Measurements from ENCODE around the gene RRAS2.
A peak's percentile ranks its signal among the peaks of the same experiment; 100 is the strongest.
"Not testable (repeated sequence)": the region's sequence is repeated elsewhere in the genome, so short reads cannot be mapped to it uniquely, and the experiment has no call there.

Gene RRAS2

DNA sequence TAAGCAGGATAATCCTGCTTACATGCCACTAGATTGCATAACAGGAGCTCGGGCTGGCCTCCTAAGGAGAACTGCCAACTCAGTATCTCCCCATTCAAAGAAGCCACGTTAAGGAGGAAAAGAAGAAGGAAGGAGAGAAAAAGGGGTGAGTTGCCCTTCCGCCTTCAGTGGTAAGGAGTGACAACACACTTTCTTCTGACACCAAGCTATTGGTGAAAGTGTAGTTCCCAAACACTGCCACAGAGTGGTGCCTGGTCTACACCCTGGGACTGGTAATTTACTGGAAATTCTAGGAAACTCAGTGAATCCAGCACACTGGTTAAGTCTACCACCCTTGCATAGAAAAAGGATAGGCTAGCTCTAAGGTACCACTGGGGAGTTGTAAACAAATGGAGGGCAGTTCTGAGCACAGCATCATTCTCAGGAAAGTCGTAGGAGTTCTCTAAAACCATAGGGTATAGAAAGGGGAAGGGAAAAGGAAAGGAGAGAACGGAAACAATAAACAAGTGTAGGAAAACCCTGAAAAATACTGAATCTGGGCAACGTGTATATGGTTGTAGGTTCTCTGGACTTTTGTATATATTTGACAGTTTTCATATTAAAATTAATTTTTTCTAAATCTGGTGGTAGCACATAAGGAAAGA, 58.2 kb downstream of the RRAS2 start:
- peak; percentile 68 for DNase-seq

DNA sequence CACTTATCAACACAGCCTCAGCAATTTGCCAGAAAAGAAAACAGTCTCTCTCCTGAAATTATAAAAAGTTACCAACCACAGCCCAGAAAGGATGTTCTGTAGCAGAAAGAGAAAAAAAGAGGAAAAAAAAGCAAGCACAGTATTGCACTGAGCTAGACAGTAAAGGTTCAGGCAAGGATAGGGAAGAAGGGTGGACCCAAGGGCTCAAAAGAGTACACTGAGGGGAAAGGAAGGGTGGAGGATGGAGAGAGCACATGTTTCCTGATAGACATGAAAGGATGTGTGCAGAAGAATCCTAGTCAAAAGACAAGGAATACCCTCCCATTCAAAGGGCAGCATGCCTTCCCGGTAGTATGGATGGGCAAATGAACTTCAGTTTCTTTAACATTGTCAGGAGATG, 59.1 kb downstream of the RRAS2 start:
- DNase-seq = no peak

- no peak for DNase-seq
These were observed 68.6 kb downstream of the RRAS2 start for GRCh38 chr11:14290422-14290821.

DNA sequence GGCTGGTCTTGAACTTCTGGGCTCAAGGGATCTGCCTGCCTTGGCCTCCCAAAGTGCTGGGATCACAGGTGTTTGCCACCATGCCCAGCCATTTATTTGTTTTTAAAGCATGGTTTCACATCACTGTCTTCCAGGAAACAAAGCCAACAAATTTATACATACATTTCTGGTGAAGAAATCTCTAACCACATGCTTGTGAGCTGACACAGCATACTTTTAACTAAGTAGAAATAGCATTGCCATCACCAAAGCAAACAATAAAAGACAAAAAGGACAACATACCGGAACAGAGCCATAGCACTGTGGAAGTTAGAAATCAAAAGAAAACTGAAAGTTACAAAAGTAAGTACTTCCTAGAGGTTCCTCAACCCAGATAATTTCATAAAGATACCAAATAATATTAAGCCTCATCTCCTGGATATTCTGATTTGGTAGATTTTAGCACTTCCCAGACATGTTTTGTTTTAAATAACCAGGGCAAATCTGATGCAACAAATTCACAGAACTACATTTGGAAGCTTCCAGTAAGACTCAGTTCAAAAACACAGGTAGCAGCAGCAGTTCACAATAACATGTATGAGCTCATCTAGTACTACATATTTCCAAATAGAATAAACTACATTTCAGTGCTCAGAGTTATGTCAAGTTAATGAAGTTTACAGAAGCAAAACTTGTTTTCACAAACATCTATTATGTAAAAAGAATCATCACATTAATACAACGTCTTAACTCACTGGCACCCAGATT, 70.6 kb downstream of the RRAS2 start:
- DNase-seq = no peak

- not testable (repeated sequence) for DNase-seq
These were observed 80.1 kb downstream of the RRAS2 start for GRCh38 chr11:14278869-14279268.

GRCh38 chr11:14275076-14275475, 83.9 kb downstream of the RRAS2 start:
- DNase-seq = no peak

DNA sequence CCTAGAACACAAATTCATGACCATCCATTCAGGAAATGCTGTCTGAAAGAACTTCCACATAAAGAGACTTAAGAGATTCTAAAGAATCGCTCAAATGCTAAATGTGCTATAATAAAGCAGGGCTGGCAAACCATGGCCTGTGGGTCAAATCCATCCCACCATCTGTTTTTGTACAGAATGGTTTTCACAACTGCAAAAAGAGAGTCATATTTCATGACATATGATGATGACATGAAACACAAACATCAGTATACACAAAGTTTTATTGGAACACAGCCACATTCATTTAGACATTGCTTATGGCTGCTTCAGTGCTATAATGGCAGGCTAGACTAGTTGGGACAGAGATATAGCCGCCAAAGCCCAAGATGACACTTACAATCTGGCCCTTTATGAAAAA, 85.1 kb downstream of the RRAS2 start:
- no peak for DNase-seq

DNA sequence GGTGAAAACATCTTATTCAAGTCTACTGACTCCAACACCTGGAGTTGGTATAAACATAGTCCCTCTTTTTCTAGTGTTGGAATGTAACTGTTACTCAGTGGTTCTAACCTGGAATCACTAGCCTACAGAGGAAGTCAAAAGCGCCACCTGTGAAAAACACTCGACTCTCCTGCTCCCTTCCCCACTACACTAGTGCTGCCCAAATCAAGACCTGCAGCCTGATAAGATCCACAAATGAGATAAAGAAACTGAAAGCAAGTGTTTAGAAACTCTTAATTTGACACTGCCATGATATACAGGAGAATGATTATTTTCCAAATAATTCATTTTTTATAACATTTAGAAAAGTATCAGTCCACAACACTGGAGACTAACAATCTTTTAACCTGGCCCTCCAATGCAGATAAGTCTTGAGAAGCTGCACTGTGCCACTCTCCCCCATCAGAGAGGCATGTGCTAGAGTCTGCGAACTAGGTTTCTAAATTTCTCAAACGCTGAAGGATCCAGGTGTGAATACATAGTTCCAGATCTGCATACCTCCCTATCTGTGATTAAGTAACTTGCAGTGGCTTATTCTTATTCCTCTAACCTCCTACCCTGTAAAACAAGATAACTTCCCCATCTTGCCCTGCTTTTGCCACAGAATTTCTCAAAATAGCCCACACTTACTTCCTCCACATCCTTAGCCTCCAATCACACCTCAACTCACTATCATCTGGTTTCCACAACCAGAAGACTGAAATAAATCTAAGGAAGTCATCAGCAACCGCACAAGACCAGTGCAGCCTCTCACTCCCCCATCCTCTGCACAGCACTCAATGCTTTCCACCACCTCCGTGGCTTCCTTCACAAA, 88.1 kb downstream of the RRAS2 start:
- peak; percentile 35 for DNase-seq

DNA sequence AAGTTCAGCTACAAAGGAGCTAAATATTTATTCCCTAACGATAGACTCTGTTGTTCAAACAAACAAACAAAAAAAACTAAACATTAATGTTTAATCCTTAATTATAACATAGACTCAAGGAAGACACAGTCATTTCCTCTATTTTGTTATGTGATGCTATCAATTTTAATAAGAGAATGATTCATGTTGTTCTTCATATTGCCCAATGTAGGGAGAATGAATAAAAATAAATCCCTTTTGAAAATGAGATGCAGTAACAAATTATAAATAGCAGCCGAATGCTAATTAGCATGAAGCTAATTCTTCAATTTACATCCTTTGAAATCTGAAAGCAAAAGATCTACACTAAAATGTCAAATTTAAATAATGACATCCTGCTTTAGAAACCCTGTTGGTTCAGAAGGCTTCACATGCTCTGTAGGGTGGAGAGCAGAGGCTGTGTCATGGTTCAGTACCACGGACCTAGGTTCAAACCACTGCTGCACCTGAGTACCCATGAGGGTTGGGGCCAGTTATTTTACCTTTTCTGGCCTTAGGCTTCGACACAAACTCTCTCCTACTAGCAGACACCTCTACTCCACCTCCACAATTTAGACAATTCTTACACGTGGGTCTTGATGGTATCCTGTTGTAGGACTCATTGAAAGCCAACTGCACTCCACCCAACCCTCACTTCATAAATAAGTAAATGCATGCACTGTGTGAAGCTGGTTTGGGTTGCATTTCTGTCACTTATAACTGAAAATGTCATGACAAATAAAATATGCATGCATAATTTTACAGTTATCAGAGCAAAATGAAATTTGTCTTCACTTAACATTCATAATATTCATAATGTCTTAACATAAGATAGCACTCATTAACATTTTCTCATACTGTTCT, 89.0 kb downstream of the RRAS2 start:
- no peak for DNase-seq

DNA sequence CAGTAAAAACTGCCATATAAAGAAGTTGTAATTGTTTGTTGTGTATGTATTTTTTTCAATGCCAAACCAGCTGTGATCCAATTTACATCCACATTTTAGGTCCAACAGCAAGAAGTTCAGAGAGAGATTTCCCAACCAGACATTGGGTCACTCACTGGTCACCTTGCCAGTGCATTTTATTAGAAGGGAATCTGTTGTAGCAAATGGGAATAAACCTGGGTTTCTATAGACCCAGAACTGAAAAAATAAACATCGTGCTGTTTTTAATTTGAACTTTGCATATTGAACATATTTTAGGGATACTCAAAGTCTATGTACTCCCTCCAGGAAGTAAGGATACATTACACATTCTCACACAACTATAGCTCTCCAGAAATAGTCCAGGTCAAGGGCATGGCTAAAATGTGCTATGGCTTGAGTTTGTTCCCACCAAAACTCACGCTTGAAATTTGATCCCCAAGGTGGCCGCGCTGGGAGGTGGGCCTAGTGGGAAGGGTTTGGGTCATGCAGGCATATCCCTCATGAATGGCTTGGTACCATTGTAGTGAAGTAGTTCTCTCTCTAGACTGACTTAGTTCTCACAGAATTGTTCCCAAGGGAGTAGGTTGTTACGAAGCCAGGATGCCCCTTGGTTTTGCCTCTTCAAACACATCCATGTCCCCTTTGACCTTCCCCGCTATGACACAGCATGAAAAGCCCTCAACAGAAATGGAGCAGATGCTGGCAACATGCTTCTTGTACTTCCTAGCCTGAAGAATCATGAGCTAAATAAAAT, 90.9 kb downstream of the RRAS2 start:
- no peak for DNase-seq

GRCh38 chr11:14266622-14267021, 92.4 kb downstream of the RRAS2 start:
- no peak for DNase-seq

DNA sequence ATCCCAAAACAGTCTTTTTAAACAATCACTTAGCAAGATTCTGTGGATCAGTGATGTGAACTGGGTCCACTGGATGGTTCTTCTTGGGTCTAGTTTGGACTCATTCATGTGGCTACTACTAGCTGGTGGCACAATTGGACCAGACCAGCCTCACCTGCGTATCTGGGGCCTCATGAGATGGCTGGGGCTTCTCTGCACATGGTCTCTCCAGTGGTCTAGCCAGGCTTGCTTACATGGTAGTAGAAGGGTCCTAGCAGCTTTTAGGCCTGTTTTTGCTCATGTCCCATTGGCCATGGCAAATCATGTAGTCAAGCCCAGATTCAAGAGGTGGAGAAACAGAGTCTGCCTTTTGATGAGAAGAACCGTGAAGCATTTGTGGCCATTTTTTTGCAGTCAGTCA, 94.0 kb downstream of the RRAS2 start:
- DNase-seq = no peak

GRCh38 chr11:14262271-14262846, 96.6 kb downstream of the RRAS2 start:
- DNase-seq = no peak

GRCh38 chr11:14261066-14261465, 97.9 kb downstream of the RRAS2 start:
- no peak for DNase-seq

DNA sequence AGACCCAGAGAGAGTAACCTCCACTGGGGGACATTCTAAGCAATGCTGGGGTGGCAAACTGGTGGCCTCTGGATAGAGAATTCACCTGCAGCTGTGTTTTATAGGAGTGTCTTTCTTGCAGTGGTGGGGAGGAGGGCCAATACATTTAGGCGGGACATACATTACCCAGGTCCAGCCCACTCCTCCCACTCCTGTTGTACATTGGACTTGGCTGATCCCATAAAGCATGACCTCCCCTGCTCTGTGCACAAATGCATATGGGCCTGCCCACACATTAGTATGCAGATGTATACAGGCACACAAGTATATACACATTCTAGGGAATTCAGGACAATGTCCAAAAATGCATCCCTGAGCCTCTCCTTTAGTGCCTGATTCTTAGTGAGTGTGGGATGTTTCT, 99.1 kb downstream of the RRAS2 start:
- no peak for DNase-seq

- no peak for DNase-seq
These were observed 99.7 kb downstream of the RRAS2 start for GRCh38 chr11:14259186-14259784.

DNA sequence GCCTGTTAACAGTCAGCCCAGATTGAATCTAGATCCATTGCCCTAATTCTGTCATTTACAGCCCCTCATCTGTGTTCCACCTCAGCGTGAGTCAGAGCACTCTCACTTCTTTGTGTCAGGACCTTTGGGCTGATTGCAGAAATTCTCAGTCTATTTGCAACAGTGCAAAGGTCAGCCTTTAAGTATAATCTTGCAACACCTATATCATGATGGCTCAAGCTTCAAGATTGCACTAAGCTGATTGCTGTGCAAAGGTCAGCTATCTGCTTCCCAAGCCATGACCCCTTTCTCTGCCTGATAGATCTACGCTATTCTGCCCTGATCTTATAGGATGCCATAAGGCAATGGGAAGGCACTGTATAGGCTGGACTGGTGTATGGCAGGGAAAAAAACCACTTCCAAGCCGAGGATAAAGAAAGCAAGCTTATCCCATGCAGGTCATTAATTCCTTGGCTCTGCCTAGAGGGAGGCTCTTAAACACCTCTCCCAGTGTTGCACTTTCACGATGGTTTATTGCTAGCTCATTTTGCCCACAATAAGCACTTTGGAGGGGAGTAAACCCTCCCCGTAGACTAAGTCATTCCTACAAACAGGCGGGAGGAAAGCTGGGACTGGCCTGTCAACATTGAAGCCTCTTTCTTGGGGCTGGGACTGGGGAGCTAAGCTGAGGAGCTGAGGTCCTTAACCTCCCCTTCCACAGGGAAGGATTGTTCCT, 100.6 kb downstream of the RRAS2 start:
- DNase-seq = no peak

DNA sequence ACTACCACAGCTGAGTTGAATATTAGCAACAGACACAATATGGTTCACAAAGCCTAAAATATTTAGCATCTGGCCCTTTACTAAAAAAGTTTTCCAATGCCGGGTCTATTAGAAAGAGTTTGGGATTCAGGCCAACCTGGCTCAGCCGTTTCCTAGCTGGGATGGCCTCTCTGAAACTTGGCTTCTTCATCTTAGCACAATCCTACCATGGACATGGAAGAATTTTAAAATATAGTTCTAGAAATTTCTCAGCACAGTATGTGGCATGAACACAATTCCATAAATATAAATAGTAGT, 103.8 kb downstream of the RRAS2 start:
- no peak for DNase-seq

- no peak for DNase-seq
These were observed 104.3 kb downstream of the RRAS2 start for GRCh38 chr11:14254533-14255237.

- DNase-seq = no peak
These were observed 105.1 kb downstream of the RRAS2 start for GRCh38 chr11:14253840-14254239.

Measured in CD4-positive, alpha-beta T cell treated with Interleukin-10 for 1 hour (primary cell).